NCI-H510A (cell line): Measurements from ENCODE around the gene ACSF3.
"Not testable (repeated sequence)": the region's sequence is repeated elsewhere in the genome, so short reads cannot be mapped to it uniquely, and the experiment has no call there.

Source experiments
- DNase-seq: peaks from one replicate; lab custom pipeline; 2025; lab: John Stamatoyannopoulos, UW

Gene ACSF3

DNA sequence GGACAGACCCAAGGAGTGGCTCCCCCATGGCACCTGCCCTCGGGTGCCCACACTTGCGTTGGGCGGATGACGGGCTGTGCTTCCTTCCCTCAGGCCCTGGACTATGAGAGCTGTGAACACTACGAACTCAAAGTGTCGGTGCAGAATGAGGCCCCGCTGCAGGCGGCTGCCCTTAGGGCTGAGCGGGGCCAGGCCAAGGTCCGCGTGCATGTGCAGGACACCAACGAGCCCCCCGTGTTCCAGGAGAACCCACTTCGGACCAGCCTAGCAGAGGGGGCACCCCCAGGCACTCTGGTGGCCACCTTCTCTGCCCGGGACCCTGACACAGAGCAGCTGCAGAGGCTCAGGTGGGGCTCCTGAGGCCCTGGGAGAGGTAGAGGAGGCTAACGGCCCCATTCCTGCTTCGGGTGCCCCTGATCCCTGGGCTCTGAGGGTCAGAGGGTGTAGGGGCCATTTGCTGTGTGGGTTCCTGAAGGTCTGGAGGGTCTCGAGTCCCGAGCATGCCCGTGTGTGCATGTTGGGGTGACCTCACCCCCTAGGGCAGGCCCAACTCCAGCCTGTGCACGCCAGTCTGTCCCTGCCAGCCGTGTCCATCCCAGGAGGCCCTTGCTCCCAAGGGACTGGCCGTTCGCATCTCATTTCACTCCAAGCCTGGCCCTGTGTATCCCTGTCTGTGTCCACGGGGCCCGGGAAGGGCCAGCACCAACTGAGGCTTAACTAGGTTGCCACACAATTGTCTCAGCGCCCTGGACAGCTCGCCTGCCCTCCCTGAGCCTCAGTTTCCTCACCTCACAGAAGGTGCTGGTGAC lies 96.7 kb downstream of the ACSF3 start:
- DNase-seq = no peak

DNA sequence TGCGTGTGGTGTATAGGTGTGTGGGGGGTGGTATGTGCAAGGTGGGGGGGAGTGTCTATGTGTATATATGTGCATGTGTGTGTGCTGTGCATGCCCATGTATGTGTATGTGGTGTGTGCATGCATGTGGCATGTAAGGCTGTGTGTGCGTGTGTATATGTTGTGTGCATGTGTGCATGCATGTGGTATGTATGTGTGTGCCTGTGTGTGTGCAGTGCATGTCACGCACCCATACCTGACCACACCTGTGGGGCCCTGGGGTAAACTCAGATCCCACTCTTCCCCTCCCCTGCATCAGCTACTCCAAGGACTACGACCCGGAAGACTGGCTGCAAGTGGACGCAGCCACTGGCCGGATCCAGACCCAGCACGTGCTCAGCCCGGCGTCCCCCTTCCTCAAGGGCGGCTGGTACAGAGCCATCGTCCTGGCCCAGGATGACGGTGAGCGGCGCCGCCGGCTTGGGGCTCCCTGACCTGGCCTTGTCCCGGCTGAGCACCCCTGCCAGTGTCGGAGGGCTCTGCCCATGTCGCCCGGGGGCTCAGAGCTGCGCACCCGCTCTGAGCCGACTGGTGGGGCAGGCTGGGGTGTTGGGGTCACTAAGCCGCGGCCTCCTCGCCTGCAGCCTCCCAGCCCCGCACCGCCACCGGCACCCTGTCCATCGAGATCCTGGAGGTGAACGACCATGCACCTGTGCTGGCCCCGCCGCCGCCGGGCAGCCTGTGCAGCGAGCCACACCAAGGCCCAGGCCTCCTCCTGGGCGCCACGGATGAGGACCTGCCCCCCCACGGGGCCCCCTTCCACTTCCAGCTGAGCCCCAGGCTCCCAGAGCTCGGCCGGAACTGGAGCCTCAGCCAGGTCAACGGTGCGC lies 97.6 kb downstream of the ACSF3 start:
- no peak for DNase-seq

DNA sequence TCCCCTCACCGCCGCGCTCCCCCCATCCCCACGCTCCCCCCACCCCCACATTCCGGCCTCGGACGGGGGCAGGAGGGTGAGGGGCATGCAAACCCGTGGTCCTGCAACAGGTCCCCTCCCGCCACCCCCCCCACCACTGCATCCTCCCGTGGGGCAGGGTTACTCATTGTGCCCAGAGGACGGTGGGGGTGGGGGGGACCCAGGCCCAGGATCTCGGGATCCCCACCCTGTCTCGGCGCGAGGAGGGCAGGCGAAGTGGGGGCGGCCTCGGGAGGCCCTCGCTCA lies 98.2 kb downstream of the ACSF3 start:
- DNase-seq = no peak

DNA sequence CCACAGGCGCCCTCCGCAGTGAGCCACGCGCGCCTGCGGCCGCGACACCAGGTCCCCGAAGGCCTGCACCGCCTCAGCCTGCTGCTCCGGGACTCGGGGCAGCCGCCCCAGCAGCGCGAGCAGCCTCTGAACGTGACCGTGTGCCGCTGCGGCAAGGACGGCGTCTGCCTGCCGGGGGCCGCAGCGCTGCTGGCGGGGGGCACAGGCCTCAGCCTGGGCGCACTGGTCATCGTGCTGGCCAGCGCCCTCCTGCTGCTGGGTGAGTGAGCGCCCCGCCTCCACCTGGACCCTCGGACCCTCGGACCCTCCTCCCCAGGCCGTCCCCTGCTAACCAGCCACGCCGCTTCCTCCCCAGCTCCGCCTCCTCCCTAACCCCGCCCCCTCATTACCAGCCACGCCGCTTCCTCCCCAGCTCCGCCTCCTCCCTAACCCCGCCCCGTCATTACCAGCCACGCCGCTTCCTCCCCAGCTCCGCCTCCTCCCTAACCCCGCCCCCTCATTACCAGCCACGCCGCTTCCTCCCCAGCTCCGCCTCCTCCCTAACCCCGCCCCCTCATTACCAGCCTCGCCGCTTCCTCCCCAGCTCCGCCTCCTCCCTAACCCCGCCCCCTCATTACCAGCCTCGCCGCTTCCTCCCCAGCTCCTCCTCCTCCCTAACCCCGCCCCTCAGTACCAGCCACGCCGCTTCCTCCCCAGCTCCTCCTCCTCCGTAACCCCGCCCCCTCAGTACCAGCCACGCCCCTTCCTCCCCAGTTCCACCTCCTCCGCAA lies 98.7 kb downstream of the ACSF3 start:
- DNase-seq = not testable (repeated sequence)

DNA sequence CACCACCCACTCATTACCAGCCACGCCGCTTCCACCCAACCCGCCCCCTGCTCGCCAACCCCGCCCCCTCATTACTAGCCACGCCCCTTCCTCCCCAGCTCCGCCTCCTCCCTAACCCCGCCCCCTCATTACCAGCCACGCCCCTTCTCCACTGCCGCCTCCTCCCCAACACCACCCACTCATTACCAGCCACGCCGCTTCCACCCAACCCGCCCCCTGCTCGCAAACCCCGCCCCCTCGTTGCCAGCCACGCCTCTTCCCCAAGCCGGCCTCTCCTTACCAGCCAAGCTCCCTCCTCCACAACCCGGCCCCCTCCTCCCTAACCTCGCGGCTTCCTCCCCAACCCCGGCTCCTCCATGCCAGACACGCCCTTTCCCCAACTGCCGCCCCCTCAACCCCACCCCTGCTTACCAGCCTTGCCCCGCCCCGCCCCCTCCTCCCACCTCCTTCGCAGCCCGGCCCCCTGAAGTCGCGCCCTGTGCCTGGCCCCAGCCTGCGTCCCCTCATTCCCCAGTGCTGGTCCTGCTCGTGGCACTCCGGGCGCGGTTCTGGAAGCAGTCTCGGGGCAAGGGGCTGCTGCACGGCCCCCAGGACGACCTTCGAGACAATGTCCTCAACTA lies 99.4 kb downstream of the ACSF3 start:
- DNase-seq = no peak

DNA sequence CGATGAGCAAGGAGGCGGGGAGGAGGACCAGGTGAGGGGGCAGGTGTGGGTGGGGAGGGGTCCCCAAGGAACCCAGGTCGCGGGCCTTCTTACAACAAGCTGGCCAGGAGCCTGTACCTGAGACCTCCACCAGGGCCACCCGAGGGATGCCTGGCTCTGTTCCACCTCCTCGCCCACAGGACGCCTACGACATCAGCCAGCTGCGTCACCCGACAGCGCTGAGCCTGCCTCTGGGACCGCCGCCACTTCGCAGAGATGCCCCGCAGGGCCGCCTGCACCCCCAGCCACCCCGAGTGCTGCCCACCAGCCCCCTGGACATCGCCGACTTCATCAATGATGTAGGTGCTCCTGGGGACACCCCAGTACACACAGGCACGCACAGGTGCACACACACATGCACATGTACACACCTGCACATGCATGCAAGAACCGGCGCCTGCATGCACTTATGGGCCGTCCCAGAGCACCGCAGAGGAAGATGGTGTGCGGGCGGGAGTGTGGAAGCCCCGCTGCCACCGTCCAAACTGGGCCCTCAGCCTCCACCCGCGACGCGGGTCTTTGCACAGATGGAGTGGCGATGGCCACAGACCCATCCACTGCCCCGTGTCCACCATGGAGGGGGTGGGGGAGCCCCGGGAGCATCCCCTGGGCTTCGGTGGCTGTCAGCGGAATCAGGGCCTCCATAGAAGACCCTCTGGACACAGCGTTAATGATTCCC lies 100.1 kb downstream of the ACSF3 start:
- no peak for DNase-seq

DNA sequence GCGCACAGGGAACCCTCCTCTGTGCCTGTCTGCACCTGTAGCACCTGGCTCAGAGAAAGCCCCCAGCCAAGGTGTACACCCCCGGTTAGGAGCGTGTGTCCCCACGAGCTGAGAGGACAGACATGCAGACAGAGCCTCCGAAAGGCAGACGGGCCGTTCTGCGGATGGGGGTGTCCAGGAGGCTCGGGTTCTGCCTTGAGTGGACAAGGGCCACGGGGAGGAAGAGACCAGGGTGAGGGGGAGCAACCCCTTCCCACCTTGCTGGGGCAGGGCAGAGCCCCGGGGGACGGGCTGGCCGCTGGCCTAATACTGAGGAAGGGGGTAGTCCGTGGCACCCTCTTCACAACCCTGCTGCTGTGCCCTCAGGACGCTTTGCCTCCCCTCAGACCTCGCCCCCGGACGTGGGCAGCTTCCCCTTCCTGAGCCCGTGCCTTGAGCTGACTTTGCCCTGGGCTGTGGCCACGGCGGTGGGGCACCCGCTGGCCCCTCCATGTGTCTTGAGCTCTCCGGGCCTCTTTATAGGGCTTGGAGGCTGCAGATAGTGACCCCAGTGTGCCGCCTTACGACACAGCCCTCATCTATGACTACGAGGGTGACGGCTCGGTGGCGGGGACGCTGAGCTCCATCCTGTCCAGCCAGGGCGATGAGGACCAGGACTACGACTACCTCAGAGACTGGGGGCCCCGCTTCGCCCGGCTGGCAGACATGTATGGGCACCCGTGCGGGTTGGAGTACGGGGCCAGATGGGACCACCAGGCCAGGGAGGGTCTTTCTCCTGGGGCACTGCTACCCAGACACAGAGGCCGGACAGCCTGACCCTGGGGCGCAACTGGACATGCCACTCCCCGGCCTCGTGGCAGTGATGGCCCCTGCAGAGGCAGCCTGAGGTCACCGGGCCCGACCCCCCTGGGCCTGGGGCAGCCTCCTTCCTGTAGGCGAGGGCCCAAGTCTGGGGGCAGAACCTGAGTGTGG lies 101.0 kb downstream of the ACSF3 start:
- DNase-seq = no peak

DNA sequence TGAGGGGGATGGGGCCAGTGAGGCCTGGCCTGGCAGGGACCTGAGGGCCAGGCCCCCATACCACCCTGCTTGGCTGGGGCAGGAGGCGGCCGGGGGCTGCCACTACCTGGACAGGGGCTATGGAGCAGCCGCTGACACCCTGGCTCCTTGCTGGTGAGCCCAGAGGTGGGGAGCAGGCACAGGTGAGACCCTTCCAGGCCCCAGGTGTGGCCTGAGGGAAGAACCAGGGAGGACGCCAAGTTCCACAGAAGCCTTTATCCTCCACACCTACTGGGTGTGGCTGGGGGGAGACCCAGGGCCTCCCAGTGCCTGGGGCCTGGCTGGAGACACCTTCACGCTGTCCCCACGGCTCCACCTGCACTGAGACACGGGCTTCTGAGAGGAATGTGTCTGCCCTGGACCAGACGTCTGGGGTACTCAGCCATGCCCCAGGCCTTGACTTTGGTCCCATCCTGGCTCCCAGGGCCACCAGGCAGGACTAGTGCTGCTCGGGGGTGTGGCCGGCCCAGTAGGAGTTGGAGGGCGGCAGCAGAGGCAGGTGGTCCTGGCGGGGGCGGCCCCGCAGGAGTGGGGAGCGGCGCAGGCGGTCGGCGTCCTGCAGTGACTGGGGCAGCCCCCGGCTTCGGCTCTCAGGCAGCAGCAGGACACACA lies 102.0 kb downstream of the ACSF3 start:
- DNase-seq = no peak

DNA sequence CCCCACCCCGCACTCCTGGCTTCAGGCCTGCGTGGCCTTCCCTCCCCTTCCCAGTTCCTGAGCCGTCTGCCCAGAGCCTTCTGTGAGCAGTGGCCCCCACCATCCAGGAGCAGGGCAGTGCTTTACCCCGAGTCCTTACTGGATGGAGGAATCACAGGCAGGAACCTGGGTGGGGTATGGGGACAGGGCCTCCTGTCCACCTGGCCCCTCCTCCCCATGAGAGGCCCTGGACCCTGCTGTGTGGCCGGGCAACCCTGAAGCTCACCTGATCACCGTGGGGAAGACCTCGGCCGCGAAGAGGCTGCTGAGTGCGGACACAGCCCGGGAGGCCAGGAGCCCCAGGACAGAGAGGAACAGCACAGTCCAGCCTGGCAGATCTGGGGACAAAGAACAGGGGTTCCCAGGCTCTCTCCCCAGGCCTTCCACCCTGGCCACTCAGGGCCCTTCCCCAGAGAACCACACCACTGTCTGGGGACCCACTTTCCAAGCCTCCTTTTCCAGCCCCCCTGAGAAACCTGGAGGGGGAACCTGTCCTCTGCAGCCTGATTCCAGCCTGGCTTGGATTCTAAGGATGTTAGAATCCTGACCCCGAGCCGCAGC lies 103.5 kb downstream of the ACSF3 start:
- no peak for DNase-seq

DNA sequence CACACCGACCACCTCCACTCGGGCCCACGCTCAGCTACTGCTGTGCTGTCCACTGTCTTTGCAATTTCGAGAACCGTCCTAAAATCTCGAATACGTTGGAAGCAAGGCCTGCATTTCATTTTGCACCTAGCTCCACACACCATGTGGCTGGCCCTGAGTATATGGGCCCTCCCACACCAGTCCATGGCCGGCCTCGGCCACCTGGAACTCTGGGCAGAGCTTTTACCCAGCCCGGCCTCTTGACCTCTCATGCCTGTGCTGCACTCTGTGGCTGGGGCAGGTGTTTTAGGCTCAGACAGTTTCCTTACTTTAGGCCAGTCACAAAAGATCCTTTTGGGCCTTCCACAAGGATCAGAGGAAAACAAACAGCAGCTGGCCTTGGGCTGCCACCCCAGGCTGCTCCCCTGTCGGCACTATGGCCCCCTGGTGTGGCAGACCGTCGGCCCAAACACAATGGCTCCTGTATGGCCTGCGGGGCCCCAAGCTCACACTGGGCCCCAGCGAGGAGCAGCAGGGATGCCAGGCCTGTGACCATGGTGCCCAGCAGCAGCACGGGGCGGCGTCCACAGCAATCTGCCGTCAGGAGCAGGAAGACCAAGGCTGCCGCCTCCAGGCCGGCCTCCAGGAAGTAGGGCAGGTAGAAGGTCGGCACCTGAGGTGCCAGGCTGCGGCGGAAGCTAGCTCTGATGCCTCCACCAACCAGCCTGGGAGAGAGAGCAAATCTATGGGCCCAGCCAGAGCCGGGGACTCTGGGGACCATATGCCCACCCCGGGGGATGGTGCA lies 104.2 kb downstream of the ACSF3 start:
- DNase-seq = no peak

DNA sequence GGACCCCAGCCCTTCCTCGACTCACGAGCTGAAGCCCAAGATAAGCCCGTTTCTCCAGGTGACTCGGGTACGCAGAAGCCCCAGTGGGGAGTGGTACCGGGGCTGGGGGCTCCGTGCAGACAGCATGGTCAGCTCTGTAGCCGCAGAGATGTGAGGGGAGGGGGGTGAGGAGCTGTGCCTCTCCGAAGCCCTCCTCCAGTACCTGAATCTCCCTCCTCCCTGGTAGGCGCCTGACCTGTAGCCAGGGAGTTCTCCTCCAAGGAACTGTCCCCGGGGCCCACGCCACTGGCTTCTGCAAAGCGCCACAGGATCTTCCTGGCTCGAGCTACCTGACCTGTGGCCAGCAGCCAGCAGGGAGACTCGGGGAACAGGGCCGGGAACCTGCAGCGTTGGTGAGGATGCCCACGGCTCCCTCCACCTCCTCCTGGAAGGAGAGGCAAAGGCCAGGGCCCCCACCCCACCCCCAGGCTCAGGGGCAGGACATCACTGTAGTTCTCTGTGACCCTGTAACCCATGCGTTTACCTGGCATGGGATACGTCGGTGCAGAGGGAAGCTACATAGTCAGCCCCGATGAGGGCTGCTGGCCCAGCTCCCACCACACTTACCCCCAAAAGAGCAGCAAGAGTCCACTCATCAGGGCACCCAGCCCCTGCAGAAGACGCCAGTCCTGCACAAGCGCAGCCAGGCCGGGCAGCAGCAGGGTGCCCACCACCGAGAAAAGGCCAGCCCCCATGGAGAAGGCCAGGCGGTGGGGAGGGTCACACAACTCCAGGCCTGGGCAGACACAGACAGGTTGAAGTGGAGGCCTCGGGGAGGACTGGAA lies 105.0 kb downstream of the ACSF3 start:
- DNase-seq = no peak

DNA sequence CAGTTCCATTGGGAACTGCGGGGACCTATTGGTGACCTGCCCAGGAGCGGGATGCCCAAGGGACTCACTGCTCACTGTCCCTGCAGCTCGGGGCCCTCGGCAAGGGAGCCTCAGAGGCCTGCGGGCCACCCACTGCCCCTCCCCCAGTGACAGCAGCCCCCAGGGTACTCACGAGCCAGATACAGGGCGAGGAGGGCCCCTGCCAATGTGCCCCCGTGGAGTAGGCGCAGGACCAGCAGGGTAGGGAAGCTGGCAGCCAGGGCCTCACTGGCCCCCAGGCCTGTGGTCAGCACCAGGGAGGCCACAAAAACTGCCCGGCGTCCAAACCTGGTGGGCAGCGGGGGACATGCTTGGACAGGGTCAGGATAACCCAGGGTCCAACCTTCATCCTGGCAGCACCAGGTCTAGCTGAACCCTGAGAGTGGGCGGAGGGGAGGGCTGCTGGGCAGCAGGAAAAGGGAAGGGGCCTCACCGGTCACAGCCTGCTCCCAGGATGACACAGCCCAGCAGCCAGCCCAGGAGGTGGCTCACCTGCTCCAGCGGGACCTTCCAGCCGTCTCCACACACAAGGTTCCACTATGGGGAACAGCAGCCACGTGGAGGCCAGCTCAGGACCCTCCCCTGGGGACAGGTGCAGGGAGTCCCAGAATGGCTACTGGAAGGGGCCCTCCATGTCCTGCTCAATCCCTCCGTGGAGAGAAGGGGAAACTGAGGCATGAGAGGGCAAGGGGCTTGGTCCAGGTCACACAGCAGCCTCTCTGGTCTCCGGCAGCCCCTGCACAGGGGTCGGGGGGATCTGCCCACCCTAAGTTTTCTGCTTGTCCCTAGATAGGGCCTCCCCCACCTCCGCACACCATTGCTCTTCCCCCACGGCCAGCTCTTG lies 105.8 kb downstream of the ACSF3 start:
- no peak for DNase-seq

DNA sequence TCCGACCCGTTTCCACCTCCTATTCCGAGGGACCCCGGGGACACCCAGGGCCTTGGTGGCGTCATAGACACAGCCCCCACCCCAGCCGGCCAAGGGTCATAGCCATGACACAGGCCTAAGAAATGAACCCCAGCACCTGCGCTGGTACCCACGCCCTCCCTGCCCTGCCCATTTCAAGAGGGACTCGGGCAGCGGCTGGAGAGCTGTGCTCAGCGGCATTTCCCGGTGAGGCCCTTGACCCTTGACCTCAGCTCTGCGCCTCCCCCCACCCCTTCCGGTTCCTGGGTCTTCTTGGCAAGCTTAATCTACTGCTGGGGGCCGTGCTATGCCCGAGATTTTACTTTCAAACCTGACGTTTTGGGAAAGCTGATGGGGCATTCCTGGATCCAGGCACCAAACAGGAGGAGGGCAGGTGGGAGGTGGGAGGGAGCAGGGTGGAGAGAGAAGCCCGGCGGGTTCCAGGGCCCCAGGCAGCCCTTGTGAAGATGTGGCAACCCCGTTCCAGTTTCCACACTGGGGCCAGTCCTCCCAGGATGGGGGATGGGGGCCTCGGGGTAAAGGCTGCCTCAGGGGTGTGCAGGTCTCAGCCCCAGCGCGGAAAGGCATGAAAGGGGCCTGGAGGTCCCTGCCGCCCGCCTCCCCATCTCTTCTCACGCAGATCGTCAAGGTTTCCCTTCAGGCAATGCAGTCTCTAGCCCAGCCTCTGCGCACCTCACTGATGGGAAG lies 106.6 kb downstream of the ACSF3 start, which contains the start of gene SLC22A31:
Gene SLC22A31 (minus strand): TSS at position 414 of the 726 bp plus-strand sequence. CDS start 36 bp downstream, at position 378.
- no peak for DNase-seq

DNA sequence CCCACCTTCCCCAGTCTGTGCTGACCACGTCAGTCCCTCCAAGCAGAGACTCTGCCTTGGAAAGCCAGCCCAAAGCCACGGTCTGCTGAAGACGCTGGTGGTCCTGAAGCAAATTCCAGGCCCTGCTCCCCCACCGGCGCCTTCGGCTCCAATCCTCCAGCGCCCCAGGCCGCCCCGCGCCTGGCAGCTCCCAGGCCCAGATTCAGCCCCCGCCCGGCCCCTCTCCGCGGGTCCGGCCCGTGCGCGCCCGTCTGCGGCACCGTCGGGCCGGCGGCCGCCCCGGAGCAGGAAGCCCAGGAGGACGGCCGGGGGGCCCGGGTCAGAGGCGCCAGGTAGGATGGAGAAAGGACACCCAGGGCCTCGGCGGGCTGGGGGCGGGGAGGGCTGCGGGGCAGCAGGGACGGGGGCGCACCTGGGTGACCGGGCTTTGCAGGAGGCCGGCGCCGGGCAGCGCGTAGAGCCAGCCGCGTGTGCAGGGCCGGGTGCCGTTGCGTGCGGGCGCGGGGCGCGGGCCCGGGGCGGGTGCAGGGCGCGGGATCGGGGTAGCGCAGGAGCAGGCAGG lies 107.3 kb downstream of the ACSF3 start:
- DNase-seq = no peak
